Thyroid gland (tissue), 4 donors: ENCODE measurements around the gene VEPH1.

Source experiments
- CTCF ChIP-seq, 6 experiments: fragments of 200-600 bp in 3 of 6; fragments of 450-650 bp in 3 of 6; sonication (generic) in 3 of 6; IDR thresholded peaks; one replicate each; pipeline ENCODE4 v1.5.1; 2016 to 2019; ENCODE audit warnings: antibody characterized with exemption in 6 of 6, mild to moderate bottlenecking in 2 of 6, inconsistent platforms in 1 of 6, moderate library complexity in 1 of 6
- POLR2A ChIP-seq, 2 donors: fragments of 450-650 bp; IDR thresholded peaks; one replicate each; pipeline ENCODE4 v1.6.1; 2017; ENCODE audit warnings: antibody characterized with exemption in 2 of 2, mild to moderate bottlenecking in 2 of 2, moderate library complexity in 1 of 2

- TF ChIP-seq CTCF (IDR thresholded peaks at IDR 0.05) (no peak), POLR2A (IDR thresholded peaks at IDR 0.05) (no peak)
Observed at GRCh38 chr3:157514371-157514895, 11.2 kb upstream of the VEPH1 start.
